Pancreas (tissue), 10 donors: ENCODE data around the gene OSM. TPM values are rescaled to one million over a fixed set of nuclear protein-coding genes. Genes with fewer than 3 reads are reported as not detected.

Source experiments
- ATAC-seq, 4 donors: fragments of 200-7000 bp; cut with Tn5 transposase; one replicate each; pipeline versions ENCODE4 v1.8.0 to v1.9.1; 2020; ENCODE audit warnings: mild to moderate bottlenecking in 4 of 4, moderate library complexity in 4 of 4
- DNase-seq, 6 donors: peaks; one replicate each; pipeline ENCODE4 v3.0.0-alpha.2; 2020
- FAIRE-seq: peaks from 2 replicates; lab custom pipeline; 2012; peaks lifted over from hg19 to GRCh38; lab: Jason Lieb, UNC
- H3K27ac ChIP-seq, 4 donors: fragments of 200-600 bp; sonication (generic); 1 replicate in 3 of 4; 2 replicates in 1 of 4; pipeline versions ENCODE4 v1.5.0 to v1.8.0; 2020
- H3K27me3 ChIP-seq, 4 donors: fragments of 200-600 bp; one replicate each; pipeline ENCODE4 v1.8.0; 2021
- H3K36me3 ChIP-seq, 3 donors: fragments of 200-600 bp; sonication (generic) in 1 of 3; one replicate each; pipeline versions ENCODE4 v1.5.0 to v1.8.0; 2020 to 2021
- H3K4me1 ChIP-seq, 3 donors: fragments of 200-600 bp; one replicate each; pipeline ENCODE4 v1.8.0; 2021
- H3K4me3 ChIP-seq, 4 donors: fragments of 200-600 bp; sonication (generic) in 2 of 4; one replicate each; pipeline versions ENCODE4 v1.5.0 to v1.8.0; 2020 to 2021
- H3K9me3 ChIP-seq, 4 donors: fragments of 200-600 bp; one replicate each; pipeline ENCODE4 v1.8.0; 2021
- CTCF ChIP-seq, 4 donors: fragments of 200-600 bp; sonication (generic) in 3 of 4; IDR thresholded peaks; one replicate each; pipeline versions ENCODE4 v1.5.0 to v1.8.0; 2021; ENCODE audit warnings: antibody characterized with exemption in 4 of 4
- WGBS, 2 donors: extraction: QIAGEN DNeasy Blood & Tissue Kit; methylation state at CpG; one replicate each; pipeline ENCODE4 v1.1.7; 2013; 5-methylcytosine and 5-hydroxymethylcytosine counted together
- intact Hi-C, 3 donors: fragments of 100-400 bp; cut with DNase I; formaldehyde crosslinking; loops; one replicate each; pipeline versions ENCODE4 v1.11.1 to v1.14.2; 2022
- polyA plus RNA-seq, 2 donors: library from polyadenylated mRNA; stranded (reverse); fragments of 200-250 nt; gene quantifications; one replicate each; pipeline ENCODE4 v1.2.3, GENCODE V29; 2013
- total RNA-seq, 6 donors: library from RNA; stranded (reverse); fragmentation: NEBNext Ultra II Directional in 4 of 6; extraction: Animal tissue kit (Norgen Biotek cat#: 25700) in 4 of 6; gene quantifications; one replicate each; pipeline versions ENCODE4 v1.2.1 to v1.2.4, GENCODE V29; 2021 to 2023
- donor health status: healthy with polysubstance abuse.
- donor health status: DM: no; HTN: no; CAD: no; lungs with moderate emphysema.
- donor health status: DM: no; HTN: no; CAD: no.
- donor health status: control.
- donor health status: control.
- donor health status: Bipolar disorder and iron deficiency.
- donor health status: DM: yes; HTN: yes; CAD: no.
- donor health status: DM: no; HTN: no; CAD: no.
- donor health status: DM: no; HTN: no; CAD: no.
- donor health status: DM: yes; HTN: yes; CAD: no.

OSM gene
- total and polyA plus RNA-seq, 8 donors: 0.13 to 1.5 (median 0.26) TPM; not detected in 1

GRCh38 chr22:30232716-30233218, 33.9 kb downstream of the OSM start:
- intact Hi-C loops: no loop called here
- 36 to 42% methylated on average over 11 to 17 of the region's 17 CpGs for WGBS, 2 donors
- FAIRE-seq (no peak), DNase-seq (no peak), ATAC-seq (no peak)
- no peak for TF ChIP-seq CTCF (IDR thresholded peaks at IDR 0.05)
- Histone ChIP-seq H3K4me1 (peaks cover 7 to 9% (median 9%) of the 10 kb centered on the region in 3 donors), H3K27me3 (no peaks in the 10 kb centered on the region), H3K9me3 (no peaks in the 10 kb centered on the region), H3K27ac (no peak overlapping the region), H3K4me3 (no peak overlapping the region), H3K36me3 (no peaks in the 10 kb centered on the region)

GRCh38 chr22:30230787-30231461, 35.7 kb downstream of the OSM start:
- WGBS, 2 donors: 88 to 89% methylated on average over 9 of the region's 9 CpGs
- DNase-seq (no peak), ATAC-seq (no peak), FAIRE-seq (no peak)
- Histone ChIP-seq H3K27me3 (no peaks in the 10 kb centered on the region), H3K4me1 (peaks cover 7 to 9% (median 9%) of the 10 kb centered on the region in 3 donors), H3K27ac (no peak overlapping the region), H3K9me3 (no peaks in the 10 kb centered on the region), H3K36me3 (no peaks in the 10 kb centered on the region), H3K4me3 (no peak overlapping the region)
- no peak for TF ChIP-seq CTCF (IDR thresholded peaks at IDR 0.05)
- intact Hi-C loops: no loop called here

- Histone ChIP-seq H3K36me3 (no peaks in the 10 kb centered on the region), H3K4me1 (peaks cover 5 to 9% (median 8%) of the 10 kb centered on the region in 3 donors), H3K27me3 (no peaks in the 10 kb centered on the region), H3K4me3 (no peak overlapping the region), H3K9me3 (no peaks in the 10 kb centered on the region), H3K27ac (no peak overlapping the region)
- no peak for FAIRE-seq
- intact Hi-C loops: no loop called here
- TF ChIP-seq CTCF (IDR thresholded peaks at IDR 0.05): no peak
- DNase-seq: no peak
- ATAC-seq: no peak
- WGBS, 2 donors: 87 to 90% methylated on average over 3 of the region's 3 CpGs
Measured at GRCh38 chr22:30230330-30230729, 36.3 kb downstream of the OSM start.

GRCh38 chr22:30228509-30229359, 37.9 kb downstream of the OSM start:
- DNase-seq (no peak), FAIRE-seq (no peak), ATAC-seq (peak in 3 of 4 donors; percentile 15 to 43 (median 31))
- Histone ChIP-seq H3K4me1 (no peaks in the 10 kb centered on the region), H3K27ac (no peak overlapping the region), H3K9me3 (no peaks in the 10 kb centered on the region), H3K27me3 (no peaks in the 10 kb centered on the region), H3K36me3 (no peaks in the 10 kb centered on the region), H3K4me3 (no peak overlapping the region)
- 50 to 60% methylated on average over 21 of the region's 21 CpGs for WGBS, 2 donors
- TF ChIP-seq CTCF (IDR thresholded peaks at IDR 0.05): no peak
- intact Hi-C loops: no loop called here
